ENCODE measurements around the gene SPPL2B. TPM values are rescaled to one million over a fixed set of nuclear protein-coding genes. Genes with fewer than 3 reads are reported as not detected.

SPPL2B gene
- polyA plus RNA-seq, 3 donors, result 5.7 to 64.9 (median 8.7) TPM

DNA sequence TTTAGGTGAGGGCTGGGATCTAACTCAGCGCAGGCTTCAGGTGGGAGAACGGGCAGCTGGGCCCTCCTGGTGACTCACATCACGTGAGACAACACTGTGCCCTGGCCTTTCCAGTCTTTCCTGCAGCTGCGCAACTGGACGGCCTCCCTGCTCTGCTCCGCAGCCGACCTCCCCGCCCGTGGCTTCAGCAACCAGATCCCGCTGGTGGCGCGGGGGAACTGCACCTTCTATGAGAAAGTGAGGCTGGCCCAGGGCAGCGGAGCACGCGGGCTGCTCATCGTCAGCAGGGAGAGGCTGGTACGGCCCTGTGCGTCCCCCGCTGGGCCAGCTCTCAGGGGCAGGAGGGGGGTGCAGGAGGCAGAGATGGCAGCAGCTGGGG is 8.8 kb downstream of the SPPL2B start:
- Mint-ChIP-seq H3K27me3 (ENCODE audit: low read depth in 3 of 3) (peaks cover 0 to 3% (median 0%) of the 10 kb centered on the region in 3 donors), H3K9me3 (peaks cover 0 to 6% (median 3%) of the 10 kb centered on the region in 7 donors), H3K4me1 (peaks cover 13% of the 10 kb centered on the region), H3K27ac (no peak overlapping the region), H3K36me3 (peaks cover 14 to 46% of the 10 kb centered on the region in 2 donors), H3K4me3 (no peak overlapping the region)
- H3K36me3 ChIP-seq (replicated peaks in 1 of 2; ENCODE audit: control insufficient read depth in 1 of 2, insufficient read depth in 2 of 2, low read length in 2 of 2), result peaks cover 10 to 14% of the 10 kb centered on the region in 2 donors
- intact Hi-C loops (cut with micrococcal nuclease), result no loop called here
- no peak for DNase-seq
- 85% methylated on average over 19 of the region's 19 CpGs for WGBS (ENCODE audit: insufficient coverage)
- no peak overlapping the region for H3K9ac ChIP-seq (ENCODE audit: insufficient read depth, low read length, poor library complexity, severe bottlenecking)
- H3K4me2 ChIP-seq (replicated peaks; ENCODE audit: extremely low read depth, low read length, poor library complexity, severe bottlenecking), result no peak overlapping the region
- peaks cover 0 to 7% of the 10 kb centered on the region in 2 donors for H3K9me3 ChIP-seq (replicated peaks in 1 of 2; ENCODE audit: control insufficient read depth in 1 of 2, insufficient read depth in 1 of 2, low read length in 2 of 2)
- no peaks in the 10 kb centered on the region for H3K27me3 ChIP-seq (ENCODE audit: control insufficient read depth in 2 of 2, insufficient read depth in 2 of 2, low read length in 2 of 2)
- H3K4me3 ChIP-seq (replicated peaks in 1 of 3; ENCODE audit: low read depth in 2 of 3, low read length in 3 of 3), result no peak overlapping the region
- TF ChIP-seq, protein P1, sequence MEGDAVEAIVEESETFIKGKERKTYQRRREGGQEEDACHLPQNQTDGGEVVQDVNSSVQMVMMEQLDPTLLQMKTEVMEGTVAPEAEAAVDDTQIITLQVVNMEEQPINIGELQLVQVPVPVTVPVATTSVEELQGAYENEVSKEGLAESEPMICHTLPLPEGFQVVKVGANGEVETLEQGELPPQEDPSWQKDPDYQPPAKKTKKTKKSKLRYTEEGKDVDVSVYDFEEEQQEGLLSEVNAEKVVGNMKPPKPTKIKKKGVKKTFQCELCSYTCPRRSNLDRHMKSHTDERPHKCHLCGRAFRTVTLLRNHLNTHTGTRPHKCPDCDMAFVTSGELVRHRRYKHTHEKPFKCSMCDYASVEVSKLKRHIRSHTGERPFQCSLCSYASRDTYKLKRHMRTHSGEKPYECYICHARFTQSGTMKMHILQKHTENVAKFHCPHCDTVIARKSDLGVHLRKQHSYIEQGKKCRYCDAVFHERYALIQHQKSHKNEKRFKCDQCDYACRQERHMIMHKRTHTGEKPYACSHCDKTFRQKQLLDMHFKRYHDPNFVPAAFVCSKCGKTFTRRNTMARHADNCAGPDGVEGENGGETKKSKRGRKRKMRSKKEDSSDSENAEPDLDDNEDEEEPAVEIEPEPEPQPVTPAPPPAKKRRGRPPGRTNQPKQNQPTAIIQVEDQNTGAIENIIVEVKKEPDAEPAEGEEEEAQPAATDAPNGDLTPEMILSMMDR (IDR thresholded peaks at IDR 0.05), result no peak
- H3K79me2 ChIP-seq (ENCODE audit: insufficient read depth, low read length), result peaks cover 25% of the 10 kb centered on the region
- peaks cover 38% of the 10 kb centered on the region for H4K20me1 ChIP-seq (ENCODE audit: insufficient read depth, low read length)
- peaks cover 9 to 17% of the 10 kb centered on the region in 2 donors for H3K4me1 ChIP-seq (ENCODE audit: control insufficient read depth in 1 of 2, insufficient read depth in 2 of 2, low read length in 2 of 2)
- H3K27ac ChIP-seq (ENCODE audit: low read depth in 1 of 2, low read length in 2 of 2), result no peak overlapping the region
- H2AFZ ChIP-seq (ENCODE audit: insufficient read depth, low read depth, low read length, poor library complexity, severe bottlenecking), result no peak overlapping the region

DNA sequence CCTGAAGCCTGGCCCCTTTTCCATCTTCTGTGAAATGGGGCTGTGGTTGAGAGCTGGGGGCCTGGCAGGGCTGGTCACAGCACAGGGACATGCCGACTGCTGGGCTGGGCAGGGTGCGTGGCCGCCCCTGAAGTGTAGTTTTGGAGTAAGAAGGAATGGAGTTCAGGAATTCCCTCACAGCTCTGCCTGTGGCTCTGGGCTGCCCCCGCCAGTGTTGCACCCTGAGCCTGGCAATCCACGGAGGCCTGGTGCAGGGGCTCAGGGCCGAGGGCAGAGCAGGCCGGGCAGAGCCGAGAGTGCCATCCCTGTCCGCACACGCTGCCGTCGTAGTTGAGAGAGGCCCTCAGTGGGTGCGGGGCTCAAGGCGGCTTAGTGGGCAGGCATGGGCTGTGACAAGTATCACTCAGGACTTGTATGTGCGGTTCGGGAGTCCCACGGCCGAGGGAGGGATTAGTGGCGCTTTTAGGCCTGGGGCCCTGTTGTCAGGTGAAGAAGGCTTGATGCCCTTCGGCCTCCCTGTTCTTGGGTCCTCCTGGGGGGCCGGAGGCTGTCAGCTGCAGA is 9.7 kb downstream of the SPPL2B start:
- Mint-ChIP-seq H3K4me1 (peaks cover 8% of the 10 kb centered on the region), H3K4me3 (no peak overlapping the region), H3K27ac (no peak overlapping the region), H3K36me3 (peaks cover 14 to 46% of the 10 kb centered on the region in 2 donors), H3K27me3 (ENCODE audit: low read depth in 3 of 3) (no peaks in the 10 kb centered on the region), H3K9me3 (peaks cover 0 to 6% (median 3%) of the 10 kb centered on the region in 7 donors)
- H4K20me1 ChIP-seq (ENCODE audit: insufficient read depth, low read length), result peaks cover 36% of the 10 kb centered on the region
- TF ChIP-seq, protein P1 (IDR thresholded peaks at IDR 0.05), result no peak
- no peak overlapping the region for H3K4me2 ChIP-seq (replicated peaks; ENCODE audit: extremely low read depth, low read length, poor library complexity, severe bottlenecking)
- H3K4me3 ChIP-seq (replicated peaks in 1 of 3; ENCODE audit: low read depth in 2 of 3, low read length in 3 of 3), result no peak overlapping the region
- H3K27ac ChIP-seq (ENCODE audit: low read depth in 1 of 2, low read length in 2 of 2), result no peak overlapping the region
- WGBS (ENCODE audit: insufficient coverage), result 96% methylated on average over 18 of the region's 21 CpGs
- peaks cover 5 to 9% of the 10 kb centered on the region in 2 donors for H3K4me1 ChIP-seq (ENCODE audit: control insufficient read depth in 1 of 2, insufficient read depth in 2 of 2, low read length in 2 of 2)
- peaks cover 20% of the 10 kb centered on the region for H3K79me2 ChIP-seq (ENCODE audit: insufficient read depth, low read length)
- intact Hi-C loops (cut with micrococcal nuclease), result no loop called here
- no peaks in the 10 kb centered on the region for H3K27me3 ChIP-seq (ENCODE audit: control insufficient read depth in 2 of 2, insufficient read depth in 2 of 2, low read length in 2 of 2)
- no peak overlapping the region for H2AFZ ChIP-seq (ENCODE audit: insufficient read depth, low read depth, low read length, poor library complexity, severe bottlenecking)
- no peak overlapping the region for H3K9ac ChIP-seq (ENCODE audit: insufficient read depth, low read length, poor library complexity, severe bottlenecking)
- H3K36me3 ChIP-seq (replicated peaks in 1 of 2; ENCODE audit: control insufficient read depth in 1 of 2, insufficient read depth in 2 of 2, low read length in 2 of 2), result peaks cover 10 to 14% of the 10 kb centered on the region in 2 donors
- peaks cover 0 to 7% of the 10 kb centered on the region in 2 donors for H3K9me3 ChIP-seq (replicated peaks in 1 of 2; ENCODE audit: control insufficient read depth in 1 of 2, insufficient read depth in 1 of 2, low read length in 2 of 2)
- no peak for DNase-seq

Data from CD14-positive monocyte (primary cell).